AG09319 (cell line): ENCODE data around the gene ALDH1A1.

Experiments
- DNase-seq: peaks from one replicate; pipeline ENCODE4 v3.0.0-alpha.2; 2010; ENCODE audit warnings: low read depth; ENCODE audit errors: extremely low read depth
- CTCF ChIP-seq: IDR thresholded peaks from 2 replicates; pipeline ENCODE4 v1.5.1; 2011; ENCODE audit warnings: low read depth, mild to moderate bottlenecking, inconsistent platforms, low read length, moderate library complexity

Gene ALDH1A1

GRCh38 chr9:72958485-72959281, 5.8 kb upstream of the ALDH1A1 start:
- no peak for TF ChIP-seq CTCF
- no peak for DNase-seq

- DNase-seq, result no peak
Measured at GRCh38 chr9:72955571-72955970, 2.7 kb upstream of the ALDH1A1 start.

GRCh38 chr9:72955126-72955455, 2.2 kb upstream of the ALDH1A1 start:
- TF ChIP-seq CTCF, result no peak
- DNase-seq, result no peak

More at GRCh38 chr9:72955571-72955970, 2.7 kb upstream of the ALDH1A1 start:
- no peak for TF ChIP-seq CTCF

GRCh38 chr9:72954431-72955125, 1.7 kb upstream of the ALDH1A1 start:
- DNase-seq, result peak; percentile 54
- no peak for TF ChIP-seq CTCF

GRCh38 chr9:72952381-72952690, 517 bp downstream of the ALDH1A1 start:
- DNase-seq, result no peak
- no peak for TF ChIP-seq CTCF

- no peak for TF ChIP-seq CTCF
- no peak for DNase-seq
Measured at GRCh38 chr9:72951520-72952380, 1.1 kb downstream of the ALDH1A1 start.

GRCh38 chr9:72950875-72951442, 1.9 kb downstream of the ALDH1A1 start:
- no peak for TF ChIP-seq CTCF
- DNase-seq, result no peak
